Mononuclear cell (primary cell): ENCODE results near the gene C10orf90. TPM values are rescaled to one million over a fixed set of nuclear protein-coding genes. Genes with fewer than 3 reads are reported as not detected.

ENCODE experiments used
- H3K27me3 ChIP-seq: 2 replicates; pipeline ENCODE4 v1.6.0; 2011; ENCODE audit warnings: low read length, control low read depth; ENCODE audit not compliant: insufficient read depth
- H3K4me1 ChIP-seq: 2 replicates; pipeline ENCODE4 v1.5.1; 2011; ENCODE audit warnings: mild to moderate bottlenecking, low read length, control low read depth; ENCODE audit not compliant: insufficient read depth
- H3K4me3 ChIP-seq: 2 replicates; pipeline ENCODE4 v1.5.1; 2011; ENCODE audit warnings: mild to moderate bottlenecking, low read length, moderate library complexity
- H3K9me3 ChIP-seq: 2 replicates; pipeline ENCODE4 v1.5.1; 2011; ENCODE audit warnings: low read depth, mild to moderate bottlenecking, control low read depth, low read length
- total RNA-seq: library from RNA; depleted of rRNA; stranded (reverse); fragments of >200 nt; gene quantifications from one replicate; pipeline ENCODE4 v1.2.3, GENCODE V29; 2012

C10orf90 gene
- total RNA-seq, 1 donor = not detected

DNA sequence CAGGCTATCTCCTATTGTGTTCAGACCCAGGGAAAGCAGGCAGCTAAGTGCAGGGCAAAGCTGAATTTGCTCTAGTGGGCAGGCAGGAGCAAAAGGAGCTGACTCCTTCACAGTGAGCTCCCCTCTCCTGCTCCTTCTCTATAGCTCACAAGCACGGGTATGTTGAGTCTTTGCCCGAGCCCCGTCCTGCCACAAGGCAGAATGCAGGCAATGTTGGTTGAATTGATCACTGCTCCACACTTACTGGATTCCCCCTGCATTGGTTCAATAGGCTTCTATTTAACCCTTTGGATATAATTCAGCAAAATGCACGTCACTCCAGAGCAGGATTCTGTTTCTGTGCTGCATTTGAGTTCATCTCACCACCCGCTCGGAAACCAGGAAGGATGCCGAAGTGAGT, 16.2 kb upstream of the C10orf90 start:
- Histone ChIP-seq H3K4me3 (no peak overlapping the region), H3K27me3 (no peaks in the 10 kb centered on the region), H3K9me3 (no peaks in the 10 kb centered on the region), H3K4me1 (no peaks in the 10 kb centered on the region)

DNA sequence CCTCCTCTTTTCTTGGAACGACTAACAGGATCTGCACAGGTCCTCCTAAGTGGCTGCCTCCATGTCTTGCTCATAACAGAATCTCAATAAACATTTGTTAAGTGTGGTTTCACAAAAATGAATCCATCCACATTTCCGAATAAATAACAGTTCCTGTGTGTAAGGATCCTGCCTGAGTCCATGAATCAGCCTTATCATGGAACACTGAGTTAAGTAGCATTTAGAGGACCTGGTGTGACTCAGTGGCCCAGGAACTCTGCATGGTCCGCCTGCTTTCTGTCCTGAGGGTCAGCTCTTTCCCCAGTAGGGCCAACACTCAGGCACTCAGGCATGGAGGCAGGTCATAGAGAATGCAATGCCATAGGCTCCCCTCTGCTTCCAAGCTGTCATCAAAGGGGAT, 15.8 kb upstream of the C10orf90 start:
- no peaks in the 10 kb centered on the region for H3K4me1 ChIP-seq
- H3K4me3 ChIP-seq = no peak overlapping the region
- no peaks in the 10 kb centered on the region for H3K27me3 ChIP-seq
- no peaks in the 10 kb centered on the region for H3K9me3 ChIP-seq

DNA sequence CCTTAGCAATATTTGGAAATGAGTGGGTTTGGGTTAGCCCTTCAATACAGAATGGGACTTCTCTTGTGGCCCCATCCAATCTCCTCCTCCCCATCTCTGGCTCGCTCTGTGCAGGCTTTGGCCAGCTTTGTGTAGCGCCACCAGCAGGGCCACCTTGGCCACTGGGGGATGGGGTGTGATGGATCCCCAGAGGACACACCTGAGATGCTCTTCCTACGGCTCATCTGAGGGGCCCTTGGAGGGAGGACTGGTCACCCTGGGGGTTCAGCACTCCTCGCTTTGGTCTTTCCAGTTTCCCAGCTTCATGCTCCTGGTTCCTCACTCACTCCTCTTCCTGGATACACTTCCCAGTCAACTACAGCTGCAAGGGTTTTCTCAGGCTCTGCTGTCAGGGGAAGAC, 15.3 kb upstream of the C10orf90 start:
- Histone ChIP-seq H3K4me1 (no peaks in the 10 kb centered on the region), H3K9me3 (no peaks in the 10 kb centered on the region), H3K27me3 (no peaks in the 10 kb centered on the region), H3K4me3 (no peak overlapping the region)

DNA sequence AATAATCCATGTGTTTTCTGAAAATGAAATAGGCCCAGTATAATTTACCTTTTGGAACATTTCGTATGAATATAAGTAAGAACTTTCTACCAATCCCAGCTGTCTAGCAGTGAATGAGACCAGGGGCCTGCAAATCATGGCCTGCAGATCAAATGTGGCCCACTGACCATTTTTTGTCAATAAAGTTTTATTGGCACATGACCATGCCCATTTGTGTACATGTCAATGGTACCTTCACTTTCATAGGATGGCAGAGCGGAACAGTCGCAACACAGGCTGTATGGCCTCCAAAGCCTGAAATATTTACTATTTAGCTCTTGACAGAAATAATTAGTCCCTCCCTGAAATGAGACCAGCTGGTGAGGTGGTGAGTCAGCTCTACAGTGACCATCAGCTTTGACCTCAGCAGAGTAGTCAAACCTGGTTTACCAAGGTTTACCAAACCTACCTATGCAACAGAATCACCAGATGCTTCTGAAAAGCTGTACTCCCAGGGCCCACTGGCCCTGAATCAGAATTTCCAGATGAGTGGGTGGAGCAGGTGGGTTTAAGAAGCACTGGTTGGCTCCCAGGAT, 13.8 kb upstream of the C10orf90 start:
- H3K9me3 ChIP-seq = no peaks in the 10 kb centered on the region
- H3K4me3 ChIP-seq = no peak overlapping the region
- no peaks in the 10 kb centered on the region for H3K27me3 ChIP-seq
- no peaks in the 10 kb centered on the region for H3K4me1 ChIP-seq

DNA sequence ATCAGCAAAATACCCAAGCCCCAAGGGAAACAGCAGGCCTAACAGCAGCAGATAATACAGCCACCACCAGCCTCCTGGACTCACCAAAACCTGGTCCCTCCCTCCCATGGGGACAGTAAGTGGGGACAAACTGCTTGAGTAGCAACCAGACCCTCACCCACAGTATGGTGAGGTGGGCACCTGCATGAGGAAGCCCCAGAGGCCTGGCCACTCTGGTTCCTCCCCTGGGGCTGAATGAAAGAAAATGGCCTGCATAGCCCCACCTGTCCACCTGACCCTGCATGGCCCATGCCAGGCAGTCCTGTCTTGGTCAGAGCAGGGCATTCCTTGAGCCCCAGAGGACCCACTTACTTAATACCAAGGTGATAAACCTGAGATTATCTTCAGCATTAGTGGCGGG, 13.0 kb upstream of the C10orf90 start:
- Histone ChIP-seq H3K4me1 (no peaks in the 10 kb centered on the region), H3K27me3 (no peaks in the 10 kb centered on the region), H3K4me3 (no peak overlapping the region), H3K9me3 (no peaks in the 10 kb centered on the region)

DNA sequence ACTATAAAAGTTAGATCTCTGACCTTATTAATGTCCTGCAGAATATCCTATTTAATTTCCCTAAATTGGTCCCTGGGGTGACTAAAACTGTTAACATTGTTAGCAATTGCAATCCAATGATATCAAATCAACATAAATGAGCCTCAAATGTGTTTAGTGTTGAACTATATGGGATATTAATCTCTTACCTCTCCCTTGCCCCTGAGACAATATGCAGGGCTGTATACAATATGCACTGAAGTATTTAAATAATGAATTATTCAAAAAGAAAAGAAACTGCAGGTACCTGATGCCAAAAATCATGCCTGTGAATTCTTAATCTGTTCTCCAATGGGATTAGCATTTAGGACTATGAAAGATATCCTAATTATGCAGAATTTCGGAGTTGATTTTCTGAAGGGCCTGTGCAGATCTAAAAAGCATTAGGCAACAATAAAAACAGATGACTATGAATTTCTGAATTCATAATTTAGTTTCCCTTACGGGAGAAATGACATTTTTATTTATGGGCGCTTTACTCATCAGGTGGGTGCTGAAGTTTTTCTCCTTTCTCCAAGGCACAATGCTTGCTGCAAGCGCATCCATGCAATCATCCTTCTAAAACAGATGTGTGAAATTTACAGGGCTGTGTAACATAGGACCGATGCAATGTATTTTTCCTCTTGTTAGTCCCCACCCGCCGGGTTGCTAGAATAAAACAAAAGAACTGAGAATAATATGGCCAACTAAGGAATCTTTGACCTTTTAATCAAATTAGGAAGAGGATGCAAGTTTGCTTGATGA, 5.4 kb upstream of the C10orf90 start:
- no peaks in the 10 kb centered on the region for H3K4me1 ChIP-seq
- no peaks in the 10 kb centered on the region for H3K9me3 ChIP-seq
- no peak overlapping the region for H3K4me3 ChIP-seq
- H3K27me3 ChIP-seq = no peaks in the 10 kb centered on the region

DNA sequence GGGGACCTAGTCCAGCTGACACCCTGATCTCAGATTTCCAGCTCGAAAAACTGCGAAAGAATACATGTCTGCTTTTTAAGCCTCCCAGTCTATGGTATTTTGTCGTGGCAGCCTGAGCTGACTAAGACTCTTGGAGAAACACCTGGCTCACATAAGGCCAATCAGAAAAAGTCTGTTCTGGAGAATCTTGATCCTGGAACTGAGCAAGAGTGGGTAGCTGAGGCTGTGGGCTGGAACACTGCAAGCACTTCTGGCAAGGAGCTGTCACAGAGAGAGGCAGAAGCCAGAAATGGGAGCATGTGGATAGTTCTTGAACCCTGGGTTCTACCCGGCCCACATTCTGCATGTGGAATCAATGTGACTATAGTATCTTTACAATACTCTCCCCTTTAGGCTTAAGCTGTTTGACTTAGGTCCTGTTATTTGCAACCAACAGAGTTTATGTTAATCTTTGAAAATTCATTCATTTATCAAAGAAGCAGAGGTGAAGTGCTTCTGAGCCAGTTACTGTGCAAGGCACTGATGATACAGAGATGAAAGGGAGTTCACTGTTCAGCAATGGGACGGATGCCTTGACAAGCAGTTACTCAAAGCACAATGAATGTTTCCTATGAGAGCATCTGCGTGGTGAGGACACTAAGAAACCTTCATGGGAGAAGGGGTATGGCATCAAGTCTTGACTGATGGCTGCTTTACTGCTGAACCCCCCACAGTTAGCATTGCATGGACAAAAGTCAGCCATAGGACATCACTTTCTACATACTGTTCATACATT, 4.4 kb upstream of the C10orf90 start:
- Histone ChIP-seq H3K4me3 (no peak overlapping the region), H3K9me3 (no peaks in the 10 kb centered on the region), H3K4me1 (no peaks in the 10 kb centered on the region), H3K27me3 (no peaks in the 10 kb centered on the region)

DNA sequence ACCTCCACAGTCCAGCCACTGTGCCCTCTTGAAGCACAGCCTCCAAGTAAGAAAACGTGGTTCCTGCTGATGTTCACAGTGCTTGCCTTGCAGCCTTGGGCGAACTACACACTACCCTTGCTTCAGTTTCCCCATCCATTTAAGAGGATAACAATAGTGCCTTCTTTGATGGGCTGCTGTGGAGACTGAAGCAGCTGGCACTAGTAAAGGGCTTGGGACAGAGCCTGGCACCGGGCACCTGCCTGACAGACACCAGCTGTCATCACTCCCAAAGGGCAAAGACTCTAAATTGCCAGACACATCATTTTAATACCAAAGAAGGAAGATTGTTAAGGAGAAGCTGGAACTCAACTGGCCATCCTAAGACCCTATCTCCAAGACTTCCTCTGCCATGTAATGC, 3.1 kb upstream of the C10orf90 start:
- H3K4me3 ChIP-seq = no peak overlapping the region
- no peaks in the 10 kb centered on the region for H3K27me3 ChIP-seq
- H3K4me1 ChIP-seq = no peaks in the 10 kb centered on the region

DNA sequence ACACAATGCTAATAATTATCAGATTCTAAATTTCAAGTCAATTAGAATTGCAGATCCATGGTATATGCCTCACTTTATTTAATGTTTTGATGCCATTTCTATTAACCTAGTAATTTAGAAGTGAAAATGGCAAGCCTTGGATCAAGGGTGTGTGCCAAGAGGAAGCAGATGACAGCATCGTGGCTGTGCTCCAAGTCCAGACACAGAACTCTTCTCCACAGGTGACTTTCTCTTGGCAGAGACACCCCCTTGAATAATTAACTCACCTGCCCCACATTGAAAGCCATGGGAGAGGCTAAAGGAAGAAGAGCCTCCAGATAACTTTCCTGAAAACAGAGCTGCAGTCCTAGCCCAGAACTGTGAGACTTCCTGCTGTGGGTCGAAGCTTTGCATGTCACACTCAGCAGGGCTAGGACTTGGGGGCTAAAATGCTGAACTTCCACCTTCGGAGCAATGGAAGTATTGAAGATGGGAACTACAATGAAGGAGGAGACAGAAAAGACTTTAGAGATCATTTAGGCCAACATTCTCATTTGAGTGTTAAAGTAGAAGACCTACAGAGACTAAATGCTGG, 996 bp upstream of the C10orf90 start:
- no peaks in the 10 kb centered on the region for H3K4me1 ChIP-seq
- no peak overlapping the region for H3K4me3 ChIP-seq
- H3K9me3 ChIP-seq = no peaks in the 10 kb centered on the region
- H3K27me3 ChIP-seq = no peaks in the 10 kb centered on the region

More for the DNA sequence above, 3.1 kb upstream of the C10orf90 start:
- H3K9me3 ChIP-seq = no peaks in the 10 kb centered on the region

DNA sequence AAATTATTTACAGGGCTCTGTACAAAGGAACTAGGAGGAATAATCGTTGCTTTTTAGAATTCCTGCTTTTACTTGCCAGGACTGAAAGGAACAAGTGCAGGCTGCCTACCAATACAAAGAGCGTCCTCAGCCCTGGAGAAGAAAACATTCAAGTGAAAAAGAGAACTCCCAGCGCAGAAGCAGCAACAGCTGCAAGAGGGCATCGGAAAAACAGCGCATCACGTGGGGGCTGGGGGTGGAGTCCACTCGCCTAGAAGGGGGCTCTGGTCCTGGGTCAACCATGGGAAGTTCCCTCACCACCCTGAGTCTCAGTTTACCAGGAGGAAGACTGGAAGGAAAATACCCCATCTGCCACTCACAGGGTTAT, 385 bp upstream of the C10orf90 start:
- H3K9me3 ChIP-seq = no peaks in the 10 kb centered on the region
- H3K4me1 ChIP-seq = no peaks in the 10 kb centered on the region
- no peak overlapping the region for H3K4me3 ChIP-seq
- no peaks in the 10 kb centered on the region for H3K27me3 ChIP-seq

DNA sequence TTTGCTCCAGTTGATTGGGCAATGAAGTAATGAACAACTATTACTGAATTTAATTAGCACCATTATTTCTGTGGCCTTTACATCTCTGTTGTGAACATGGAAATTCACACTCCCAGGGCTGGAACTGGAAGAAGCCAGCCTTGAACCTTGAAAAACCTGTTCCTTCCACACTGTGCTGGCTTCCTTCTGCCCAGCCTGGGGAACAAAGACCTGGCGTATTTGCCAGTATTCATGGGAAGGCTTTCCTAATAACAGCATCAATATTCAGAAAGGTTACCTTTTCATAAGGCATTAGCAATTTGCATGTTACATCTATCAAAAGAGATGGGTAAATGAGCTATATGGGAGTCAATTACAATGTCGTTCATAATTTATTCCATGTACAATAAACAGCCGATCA, 1.3 kb downstream of the C10orf90 start:
- Histone ChIP-seq H3K9me3 (no peaks in the 10 kb centered on the region), H3K27me3 (no peaks in the 10 kb centered on the region), H3K4me1 (no peaks in the 10 kb centered on the region), H3K4me3 (no peak overlapping the region)

DNA sequence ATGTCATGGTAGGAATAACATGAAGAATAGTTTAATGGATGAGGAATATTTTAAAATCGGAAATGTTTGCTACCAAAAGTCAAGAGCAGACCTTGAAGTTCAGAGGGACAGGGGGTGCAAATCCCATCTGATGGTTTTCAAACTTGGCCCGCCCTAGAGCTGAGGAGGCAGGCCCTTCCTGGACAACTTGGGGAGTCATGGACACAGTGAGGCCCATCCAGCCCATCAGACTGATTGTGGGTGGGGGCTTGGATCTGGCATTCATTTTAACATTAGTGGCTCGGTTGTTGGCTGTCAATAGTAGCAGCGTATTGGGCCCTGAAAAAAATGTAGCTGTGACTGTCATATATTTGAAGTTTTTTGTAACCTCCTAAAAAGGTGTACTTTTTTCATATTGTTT, 2.0 kb downstream of the C10orf90 start:
- Histone ChIP-seq H3K9me3 (no peaks in the 10 kb centered on the region), H3K4me1 (no peaks in the 10 kb centered on the region), H3K4me3 (no peak overlapping the region), H3K27me3 (no peaks in the 10 kb centered on the region)

DNA sequence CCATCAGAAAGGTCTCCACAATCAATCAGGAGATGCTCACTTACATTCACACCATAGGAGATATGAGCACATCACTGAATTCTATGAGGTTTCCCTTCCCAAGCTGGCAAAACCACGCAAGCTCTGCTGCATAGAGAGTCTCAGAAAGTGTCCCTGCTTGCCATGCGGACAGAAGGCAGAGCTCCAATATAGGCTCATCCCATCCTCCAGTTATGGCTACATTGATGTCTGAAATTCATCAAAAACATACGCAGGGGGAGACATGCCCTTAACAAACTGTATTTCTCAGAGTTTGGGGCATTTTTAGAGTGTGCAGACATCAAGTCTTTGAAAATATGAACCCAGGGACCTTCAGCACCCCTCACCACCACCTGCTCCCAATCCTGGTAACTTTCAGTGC, 2.9 kb downstream of the C10orf90 start:
- Histone ChIP-seq H3K9me3 (no peaks in the 10 kb centered on the region), H3K4me3 (no peak overlapping the region), H3K27me3 (no peaks in the 10 kb centered on the region), H3K4me1 (no peaks in the 10 kb centered on the region)

DNA sequence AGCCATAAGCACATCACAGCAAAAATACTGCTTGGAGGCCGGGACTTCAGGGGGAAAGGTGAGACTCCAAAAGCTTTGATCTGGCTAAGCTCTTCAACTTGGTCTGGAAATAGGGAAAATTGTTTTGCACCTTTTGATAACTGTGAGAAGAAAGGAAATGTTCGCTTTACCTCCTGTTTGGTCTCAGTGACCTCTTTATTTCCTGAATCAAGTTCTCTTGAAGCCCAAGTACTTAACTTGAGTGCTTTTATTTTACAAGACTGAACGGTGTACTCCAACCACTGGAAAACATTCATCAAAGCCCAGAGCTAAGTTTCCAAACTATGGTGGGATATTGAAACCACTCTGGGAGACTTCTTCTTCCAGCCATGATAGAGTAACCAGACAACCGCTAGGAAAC, 5.3 kb downstream of the C10orf90 start:
- no peaks in the 10 kb centered on the region for H3K27me3 ChIP-seq
- H3K9me3 ChIP-seq = no peaks in the 10 kb centered on the region
- no peak overlapping the region for H3K4me3 ChIP-seq
- H3K4me1 ChIP-seq = no peaks in the 10 kb centered on the region

DNA sequence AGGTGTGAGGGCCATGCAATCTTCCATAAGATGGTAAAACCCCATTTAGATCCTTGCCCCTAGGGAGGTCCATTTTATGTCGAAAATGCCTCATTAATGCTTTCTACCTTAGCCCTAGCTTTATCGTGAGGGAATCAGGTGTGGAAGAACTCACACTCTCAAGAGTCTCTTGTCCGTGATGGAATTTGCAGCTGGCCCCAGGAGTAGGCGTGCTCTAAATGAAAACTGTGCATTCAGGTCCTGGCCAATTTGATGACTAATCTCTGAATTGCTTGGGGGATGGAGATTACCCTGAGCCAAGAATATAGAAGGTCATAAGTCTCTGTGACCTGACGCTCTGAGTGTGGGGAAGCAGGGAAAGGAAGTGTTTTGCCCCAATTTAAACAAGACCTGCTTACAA, 6.6 kb downstream of the C10orf90 start:
- H3K27me3 ChIP-seq = no peaks in the 10 kb centered on the region
- H3K4me1 ChIP-seq = no peaks in the 10 kb centered on the region
- no peaks in the 10 kb centered on the region for H3K9me3 ChIP-seq
- no peak overlapping the region for H3K4me3 ChIP-seq
